GM12865 (cell line): ENCODE results near the gene TMEM231.

Source experiments
- DNase-seq: peaks from one replicate; pipeline ENCODE4 v3.0.0; 2010; ENCODE audit warnings: low read depth
- H3K4me3 ChIP-seq: 2 replicates; pipeline ENCODE4 v1.5.1; 2011; ENCODE audit warnings: mild to moderate bottlenecking, low read depth, low read length, control low read depth
- CTCF ChIP-seq: IDR thresholded peaks from 2 replicates; pipeline ENCODE4 v1.5.1; 2011; ENCODE audit warnings: low read length, control low read depth, low read depth, inconsistent platforms; ENCODE audit not compliant: insufficient read depth; ENCODE audit errors: missing control alignments

Gene TMEM231

GRCh38 chr16:75494661-75495075 lies 61.4 kb downstream of the TMEM231 start:
- H3K4me3 ChIP-seq, result peak overlapping the region; percentile 48; the same call in 1 of the 2 replicates
- no peak for DNase-seq
- no peak for TF ChIP-seq CTCF

GRCh38 chr16:75494184-75494583 lies 61.9 kb downstream of the TMEM231 start:
- no peak overlapping the region for H3K4me3 ChIP-seq
- no peak for TF ChIP-seq CTCF
- DNase-seq, result no peak

- TF ChIP-seq CTCF, result peak; percentile 33
- peak; percentile 28 for DNase-seq
- no peak overlapping the region for H3K4me3 ChIP-seq
Observed at GRCh38 chr16:75491876-75492275, 64.2 kb downstream of the TMEM231 start.

GRCh38 chr16:75488322-75488721 lies 67.7 kb downstream of the TMEM231 start:
- no peak for DNase-seq
- no peak for TF ChIP-seq CTCF
- H3K4me3 ChIP-seq, result no peak overlapping the region
